ENCODE results near the gene ALDH9A1. TPM values are rescaled to one million over a fixed set of nuclear protein-coding genes. Genes with fewer than 3 reads are reported as not detected.

The ALDH9A1 gene
- total RNA-seq, 1 donor from 2014 or later: 35.2 TPM

DNA sequence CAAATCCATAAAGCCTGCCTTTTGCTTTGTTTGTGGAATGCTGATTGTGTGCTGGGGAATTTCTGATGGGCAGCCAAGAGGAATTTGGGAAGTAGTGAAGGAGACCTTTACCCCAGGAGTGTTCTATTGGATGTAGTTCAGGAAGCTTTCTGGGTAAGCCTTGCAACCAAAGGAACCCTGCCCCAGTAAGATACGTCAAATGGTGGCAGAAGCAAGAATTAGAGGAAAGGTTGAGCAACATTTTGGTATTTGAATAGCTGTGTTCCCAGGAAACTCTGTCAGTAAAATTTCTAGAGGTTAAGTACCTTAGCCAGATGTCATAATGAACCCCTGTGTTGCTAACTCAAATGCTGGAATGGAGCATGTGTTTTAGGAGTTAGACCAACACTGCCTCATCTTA is 60.9 kb downstream of the ALDH9A1 start:
- H3K4me1 Mint-ChIP-seq: peaks cover 10% of the 10 kb centered on the region
- no peaks in the 10 kb centered on the region for H3K27me3 Mint-ChIP-seq (ENCODE audit: low read depth)
- H3K27ac Mint-ChIP-seq: no peak overlapping the region
- no peaks in the 10 kb centered on the region for H3K9me3 Mint-ChIP-seq
- DNase-seq (ENCODE audit: low spot score in 2 of 2, unreplicated experiment in 2 of 2): no peak
- no peak overlapping the region for H3K4me3 Mint-ChIP-seq
- TF ChIP-seq, protein P1, sequence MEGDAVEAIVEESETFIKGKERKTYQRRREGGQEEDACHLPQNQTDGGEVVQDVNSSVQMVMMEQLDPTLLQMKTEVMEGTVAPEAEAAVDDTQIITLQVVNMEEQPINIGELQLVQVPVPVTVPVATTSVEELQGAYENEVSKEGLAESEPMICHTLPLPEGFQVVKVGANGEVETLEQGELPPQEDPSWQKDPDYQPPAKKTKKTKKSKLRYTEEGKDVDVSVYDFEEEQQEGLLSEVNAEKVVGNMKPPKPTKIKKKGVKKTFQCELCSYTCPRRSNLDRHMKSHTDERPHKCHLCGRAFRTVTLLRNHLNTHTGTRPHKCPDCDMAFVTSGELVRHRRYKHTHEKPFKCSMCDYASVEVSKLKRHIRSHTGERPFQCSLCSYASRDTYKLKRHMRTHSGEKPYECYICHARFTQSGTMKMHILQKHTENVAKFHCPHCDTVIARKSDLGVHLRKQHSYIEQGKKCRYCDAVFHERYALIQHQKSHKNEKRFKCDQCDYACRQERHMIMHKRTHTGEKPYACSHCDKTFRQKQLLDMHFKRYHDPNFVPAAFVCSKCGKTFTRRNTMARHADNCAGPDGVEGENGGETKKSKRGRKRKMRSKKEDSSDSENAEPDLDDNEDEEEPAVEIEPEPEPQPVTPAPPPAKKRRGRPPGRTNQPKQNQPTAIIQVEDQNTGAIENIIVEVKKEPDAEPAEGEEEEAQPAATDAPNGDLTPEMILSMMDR (IDR thresholded peaks at IDR 0.05; ENCODE audit: unreplicated experiment): no peak
- H3K36me3 Mint-ChIP-seq: peaks cover 5% of the 10 kb centered on the region

DNA sequence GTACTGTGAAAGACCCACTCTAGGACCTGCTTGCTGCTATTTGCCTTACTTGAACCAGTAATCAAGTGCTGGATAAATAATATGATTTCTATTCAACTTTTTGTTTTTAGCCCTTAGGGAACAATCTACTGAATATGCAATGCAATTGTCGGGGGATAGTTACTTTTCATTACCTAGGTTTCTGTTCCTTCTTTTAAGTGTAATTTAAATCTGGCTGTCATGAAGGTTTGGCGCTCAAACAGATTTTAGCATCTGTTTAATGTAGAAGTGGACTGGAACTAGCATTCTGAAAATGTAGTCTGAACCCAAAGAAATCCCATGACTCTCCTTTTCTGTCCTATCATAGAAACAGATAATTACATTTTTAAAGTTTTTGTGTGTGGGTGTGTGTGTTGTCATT is 62.5 kb downstream of the ALDH9A1 start:
- Mint-ChIP-seq H3K4me3 (no peak overlapping the region), H3K27ac (no peak overlapping the region), H3K27me3 (ENCODE audit: low read depth) (no peaks in the 10 kb centered on the region), H3K9me3 (no peaks in the 10 kb centered on the region), H3K4me1 (peaks cover 10% of the 10 kb centered on the region), H3K36me3 (peaks cover 5% of the 10 kb centered on the region)
- no peak for DNase-seq (ENCODE audit: low spot score in 2 of 2, unreplicated experiment in 2 of 2)
- TF ChIP-seq, protein P1 (IDR thresholded peaks at IDR 0.05; ENCODE audit: unreplicated experiment): no peak

DNA sequence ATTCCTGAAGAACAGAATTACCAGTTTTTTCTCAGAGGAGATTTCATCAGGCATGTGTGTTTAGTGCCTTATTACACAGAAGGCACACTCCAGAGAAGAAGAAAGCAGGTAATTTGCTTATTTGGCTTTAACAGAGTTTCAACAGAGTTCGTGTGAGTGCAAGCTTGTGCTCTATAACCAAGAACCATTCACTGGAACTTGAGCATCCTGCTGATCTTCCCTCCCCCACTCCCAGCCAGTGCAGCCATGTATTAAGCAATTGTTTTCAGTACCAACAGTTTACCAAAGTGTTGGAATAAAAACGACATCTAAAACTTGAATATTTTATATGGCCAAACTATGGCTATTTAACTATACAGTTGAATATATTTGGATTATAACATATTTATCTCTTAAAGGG is 63.0 kb downstream of the ALDH9A1 start:
- DNase-seq (ENCODE audit: low spot score in 2 of 2, unreplicated experiment in 2 of 2): no peak
- Mint-ChIP-seq H3K4me1 (peaks cover 10% of the 10 kb centered on the region), H3K27me3 (ENCODE audit: low read depth) (no peaks in the 10 kb centered on the region), H3K9me3 (no peaks in the 10 kb centered on the region), H3K27ac (no peak overlapping the region), H3K36me3 (peaks cover 5% of the 10 kb centered on the region), H3K4me3 (no peak overlapping the region)
- TF ChIP-seq, protein P1 (IDR thresholded peaks at IDR 0.05; ENCODE audit: unreplicated experiment): no peak

DNA sequence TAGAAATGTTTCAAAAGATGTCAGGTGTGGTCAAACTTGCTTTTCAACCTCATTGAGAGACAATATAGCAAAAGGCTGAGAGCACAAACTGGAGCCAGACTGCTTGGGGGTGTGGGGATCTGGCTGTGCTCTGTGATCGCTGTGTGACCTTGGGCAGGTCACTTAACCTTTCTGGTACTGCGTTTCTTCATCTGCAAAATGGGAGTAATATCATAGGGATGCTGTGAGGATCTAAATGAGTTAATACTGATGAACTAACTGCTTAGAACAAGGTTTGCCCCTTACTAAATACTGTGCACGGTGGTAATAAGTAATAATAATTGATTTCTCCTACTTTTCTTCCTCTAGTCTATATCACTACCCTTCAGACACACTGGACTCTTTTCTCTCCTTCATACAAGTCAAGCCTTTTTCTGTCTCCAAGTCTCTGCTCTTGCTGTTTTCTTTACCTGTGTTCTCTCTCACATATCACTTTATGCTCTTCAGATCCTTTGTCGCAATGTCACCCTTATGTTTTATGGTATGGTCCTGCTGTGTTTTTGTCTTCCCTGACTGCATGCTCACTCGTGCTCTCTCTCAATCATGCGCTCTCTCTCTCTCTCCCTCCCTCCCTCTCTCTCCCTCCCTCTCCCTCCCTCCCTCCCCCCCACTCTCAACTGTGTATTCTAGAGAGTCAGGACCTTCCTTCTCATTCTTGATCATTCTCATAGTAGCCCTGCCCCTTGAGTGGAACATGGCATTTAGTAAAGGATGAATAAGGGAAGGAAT is 64.0 kb downstream of the ALDH9A1 start:
- no peak overlapping the region for H3K27ac Mint-ChIP-seq
- H3K4me1 Mint-ChIP-seq: peaks cover 17% of the 10 kb centered on the region
- H3K27me3 Mint-ChIP-seq (ENCODE audit: low read depth): no peaks in the 10 kb centered on the region
- TF ChIP-seq, protein P1 (IDR thresholded peaks at IDR 0.05; ENCODE audit: unreplicated experiment): no peak
- H3K9me3 Mint-ChIP-seq: no peaks in the 10 kb centered on the region
- H3K36me3 Mint-ChIP-seq: peaks cover 5% of the 10 kb centered on the region
- no peak overlapping the region for H3K4me3 Mint-ChIP-seq
- DNase-seq (ENCODE audit: low spot score in 2 of 2, unreplicated experiment in 2 of 2): no peak

DNA sequence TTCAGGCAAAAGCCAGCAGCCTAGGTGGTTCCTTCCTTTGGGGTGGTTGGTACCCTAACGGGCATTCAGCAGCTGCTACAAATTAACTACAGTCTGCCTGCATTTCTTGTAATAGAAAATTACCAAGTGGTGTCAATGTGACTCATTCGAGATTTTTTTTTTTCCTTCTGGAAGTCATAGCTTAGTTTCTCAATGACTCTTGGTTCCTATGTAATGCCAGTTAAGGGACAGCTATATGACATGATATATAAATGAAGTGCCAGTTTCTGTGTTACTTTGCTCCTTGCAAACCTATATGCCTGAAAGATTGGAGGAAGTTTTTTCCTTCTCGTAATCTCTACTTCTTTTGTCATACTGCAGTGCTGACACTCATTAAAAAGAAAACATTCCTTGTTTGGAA is 64.7 kb downstream of the ALDH9A1 start:
- no peaks in the 10 kb centered on the region for H3K9me3 Mint-ChIP-seq
- TF ChIP-seq, protein P1 (IDR thresholded peaks at IDR 0.05; ENCODE audit: unreplicated experiment): no peak
- peaks cover 24% of the 10 kb centered on the region for H3K4me1 Mint-ChIP-seq
- H3K36me3 Mint-ChIP-seq: peaks cover 5% of the 10 kb centered on the region
- no peaks in the 10 kb centered on the region for H3K27me3 Mint-ChIP-seq (ENCODE audit: low read depth)
- DNase-seq (ENCODE audit: low spot score in 2 of 2, unreplicated experiment in 2 of 2): no peak
- H3K27ac Mint-ChIP-seq: no peak overlapping the region
- H3K4me3 Mint-ChIP-seq: no peak overlapping the region

Data from mesothelial cell of epicardium (in vitro differentiated cells).